GM13976 (cell line): ENCODE measurements around the gene KREMEN1.

Source experiments
- DNase-seq: peaks from one replicate; pipeline ENCODE4 v3.0.0; 2012; ENCODE audit warnings: low spot score
- CTCF ChIP-seq: IDR thresholded peaks from 2 replicates; pipeline ENCODE4 v1.5.1; 2012; ENCODE audit warnings: borderline replicate concordance, mild to moderate bottlenecking; ENCODE audit not compliant: insufficient read depth; ENCODE audit errors: extremely low read depth, missing control alignments, control extremely low read depth
- in situ Hi-C: fragments of 300-500 bp; cut with MboI; formaldehyde crosslinking; loops from one replicate; pipeline ENCODE4 v1.12.0; 2022; ENCODE audit warnings: low sequenced_read_pairs, mixed read lengths, inconsistent platforms; ENCODE audit not compliant: unreplicated experiment

Gene KREMEN1

GRCh38 chr22:29102300-29102699 lies 29.5 kb downstream of the KREMEN1 start:
- no peak for DNase-seq
- in situ Hi-C loops, result no loop called here
- no peak for TF ChIP-seq CTCF

- DNase-seq, result no peak
- in situ Hi-C loops, result no loop called here
- TF ChIP-seq CTCF, result no peak
These were observed 30.3 kb downstream of the KREMEN1 start for GRCh38 chr22:29103121-29103520.

- in situ Hi-C loops, result no loop called here
- no peak for TF ChIP-seq CTCF
- no peak for DNase-seq
These were observed 32.6 kb downstream of the KREMEN1 start for GRCh38 chr22:29105468-29105867.

DNA sequence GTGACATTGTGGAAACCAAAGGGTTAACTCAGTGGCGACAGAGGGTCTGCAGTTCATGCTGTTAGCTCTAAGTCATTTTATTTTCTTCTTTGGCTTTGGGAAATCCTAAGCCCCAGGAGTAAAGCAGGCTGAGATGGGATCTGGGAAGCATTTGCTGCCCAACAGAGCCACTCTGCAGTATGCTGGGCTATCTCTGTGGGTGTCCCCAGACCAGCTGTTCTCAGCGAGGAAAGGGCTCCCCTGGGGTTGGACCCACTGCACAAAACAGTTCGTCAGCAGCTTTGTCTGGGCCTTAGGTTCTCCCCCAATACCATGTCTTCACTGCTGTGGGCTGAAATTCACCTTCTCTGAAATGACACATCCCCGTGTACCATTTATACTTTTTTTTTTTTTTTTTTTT lies 34.0 kb downstream of the KREMEN1 start:
- TF ChIP-seq CTCF, result no peak
- no peak for DNase-seq
- in situ Hi-C loops, result no loop called here

GRCh38 chr22:29108137-29108536 lies 35.3 kb downstream of the KREMEN1 start:
- in situ Hi-C loops, result no loop called here

DNA sequence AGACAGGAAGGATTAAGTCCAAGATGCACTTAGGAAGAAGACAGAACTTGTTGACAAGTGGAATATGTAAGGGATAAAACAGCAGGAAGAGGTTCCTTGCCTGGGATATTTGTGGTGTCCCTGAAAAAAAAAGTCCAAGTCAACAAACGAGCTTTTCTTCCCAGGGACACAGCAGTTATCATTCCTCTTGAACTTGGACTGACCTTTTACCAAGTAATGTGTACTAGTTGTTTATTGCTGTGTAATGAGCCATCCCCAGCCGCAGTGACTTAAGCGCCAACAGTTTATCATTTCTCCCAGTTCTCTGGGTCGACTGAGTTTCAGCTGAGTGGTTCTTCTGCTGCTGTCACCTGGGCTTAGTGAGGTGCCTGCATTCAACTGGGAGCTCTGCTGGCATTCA lies 37.0 kb downstream of the KREMEN1 start:
- no peak for DNase-seq
- no peak for TF ChIP-seq CTCF
- in situ Hi-C loops, result no loop called here

More at GRCh38 chr22:29108137-29108536, 35.3 kb downstream of the KREMEN1 start:
- no peak for DNase-seq
- TF ChIP-seq CTCF, result no peak

- in situ Hi-C loops, result no loop called here
- no peak for DNase-seq
These were observed 38.1 kb downstream of the KREMEN1 start for GRCh38 chr22:29110946-29111345.

More at GRCh38 chr22:29110946-29111345, 38.1 kb downstream of the KREMEN1 start:
- no peak for TF ChIP-seq CTCF
